Naive thymus-derived CD8-positive, alpha-beta T cell (primary cell): ENCODE measurements around the gene C4orf54. TPM values are rescaled to one million over a fixed set of nuclear protein-coding genes. Genes with fewer than 3 reads are reported as not detected.

ENCODE experiments used
- ATAC-seq, 2 donors: fragments of 150-1000 bp; cut with Tn5 transposase in 1 of 2; sonication (Bioruptor Pico), chemical (Tn5 transposase) in 1 of 2; 1 replicate in 1 of 2; 2 replicates in 1 of 2; pipeline ENCODE4 v1.10.0; 2021; ENCODE audit warnings: mild to moderate bottlenecking in 2 of 2, moderate library complexity in 2 of 2
- POLR2A ChIA-PET: fragments of 350-600 bp; sonication (Branson Sonifier 250); formaldehyde crosslinking; loops from one replicate; lab custom pipeline; 2021; ENCODE audit warnings: antibody characterized with exemption; lab: Charles Lee
- DNase-seq, 10 donors: peaks; one replicate each; pipeline versions ENCODE4 v3.0.0 to v3.0.0-alpha.2; 2020 to 2022
- H3K27ac Mint-ChIP-seq, 10 donors: one replicate each; pipeline ENCODE4 v1.8.0; 2020 to 2022; ENCODE audit warnings: mild to moderate bottlenecking in 10 of 10, mixed read lengths in 10 of 10, moderate library complexity in 4 of 10, inconsistent platforms in 1 of 10
- H3K27me3 Mint-ChIP-seq, 5 donors: one replicate each; pipeline ENCODE4 v1.8.0; 2021 to 2022; ENCODE audit warnings: mixed read lengths in 5 of 5
- H3K36me3 Mint-ChIP-seq, 3 donors: one replicate each; pipeline ENCODE4 v1.8.0; 2020 to 2022; ENCODE audit warnings: mixed read lengths in 3 of 3, mild to moderate bottlenecking in 2 of 3, inconsistent platforms in 1 of 3
- H3K4me1 Mint-ChIP-seq, 4 donors: one replicate each; pipeline ENCODE4 v1.8.0; 2021 to 2022; ENCODE audit warnings: mixed read lengths in 4 of 4
- H3K4me3 Mint-ChIP-seq, 10 donors: one replicate each; pipeline ENCODE4 v1.8.0; 2020 to 2022; ENCODE audit warnings: mild to moderate bottlenecking in 10 of 10, mixed read lengths in 10 of 10, moderate library complexity in 6 of 10, inconsistent platforms in 1 of 10
- H3K9me3 Mint-ChIP-seq, 9 donors: one replicate each; pipeline ENCODE4 v1.8.0; 2020 to 2022; ENCODE audit warnings: mixed read lengths in 9 of 9, mild to moderate bottlenecking in 3 of 9, inconsistent platforms in 1 of 9, moderate library complexity in 1 of 9
- polyA plus RNA-seq, 3 donors: library from polyadenylated mRNA; unstranded; fragments of 300-500 nt; fragmentation: Illumina TruSeq; gene quantifications; one replicate each; pipeline ENCODE4 v1.2.3, GENCODE V29; 2021
- total RNA-seq, 8 experiments: library from RNA in 2 of 8; stranded (reverse) in 2 of 8; gene quantifications; one replicate each; pipeline ENCODE4 v1.2.3 and lab custom pipeline; 2021 to 2026

Gene C4orf54
- total and polyA plus RNA-seq, 5 experiments from 2014 or later, result not detected

DNA sequence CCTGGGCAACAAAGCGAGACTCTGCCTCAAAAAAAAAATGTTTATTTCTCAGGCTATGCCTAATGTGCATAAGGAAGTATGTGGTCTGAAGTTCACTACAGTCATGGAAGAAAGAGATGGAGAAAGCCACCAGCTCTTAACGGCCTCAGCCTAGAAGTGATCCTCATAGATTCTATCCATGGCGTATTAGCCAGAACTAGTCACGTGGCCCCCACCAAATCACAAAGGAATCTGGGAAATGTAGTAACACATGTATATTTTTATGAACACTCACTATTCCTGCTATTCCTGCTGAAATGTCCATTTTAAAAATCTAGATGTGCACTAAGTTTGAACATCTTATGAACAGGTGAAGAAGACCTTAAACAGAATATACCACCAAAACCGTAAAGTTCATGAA lies 49.2 kb downstream of the C4orf54 start:
- POLR2A ChIA-PET, result no interaction called here
- ATAC-seq, result no peak

More for the DNA sequence above, 49.2 kb downstream of the C4orf54 start:
- Mint-ChIP-seq H3K27ac (no peak overlapping the region), H3K9me3 (no peaks in the 10 kb centered on the region), H3K36me3 (no peaks in the 10 kb centered on the region), H3K4me3 (no peak overlapping the region), H3K4me1 (no peaks in the 10 kb centered on the region), H3K27me3 (peaks cover 16 to 55% (median 31%) of the 10 kb centered on the region in 5 donors)
- DNase-seq, result no peak

Other genes with a start within 250 kb of the C4orf54 start
- not detected for gene ADH7, start 222.5 kb downstream of the C4orf54 start, total RNA-seq
- not detected for gene ADH7, start 222.5 kb downstream of the C4orf54 start, polyA plus RNA-seq
- not detected for gene C4orf17, start 146.8 kb downstream of the C4orf54 start, total RNA-seq
- not detected for gene C4orf17, start 146.8 kb downstream of the C4orf54 start, polyA plus RNA-seq
- 1 to 10 TPM; 5.2 to 8.7 TPM for gene TRMT10A, start 93.8 kb downstream of the C4orf54 start, total RNA-seq
- gene TRMT10A, start 93.8 kb downstream of the C4orf54 start, polyA plus RNA-seq, result 1 to 10 TPM; 2.5 to 2.9 (median 2.6) TPM
- under 1 TPM in 1 of 2 experiments, not detected in 1; 0.73 TPM for gene MTTP, start 83.0 kb downstream of the C4orf54 start, total RNA-seq
- gene MTTP, start 83.0 kb downstream of the C4orf54 start, polyA plus RNA-seq, result not detected
- gene DAPP1, start 159.0 kb upstream of the C4orf54 start, total RNA-seq, result 10 to 100 TPM; 11.2 to 12.1 TPM
- gene DAPP1, start 159.0 kb upstream of the C4orf54 start, polyA plus RNA-seq, result 10 to 100 TPM in 2 of 3 donors, 1 to 10 TPM in 1; 8.6 to 17.0 (median 12.2) TPM
- 10 to 100 TPM; 24.9 to 27.8 TPM for gene LAMTOR3, start 236.6 kb upstream of the C4orf54 start, total RNA-seq
- gene LAMTOR3, start 236.6 kb upstream of the C4orf54 start, polyA plus RNA-seq, result 10 to 100 TPM; 29.0 to 35.6 (median 29.7) TPM